NB4 (cell line): ENCODE measurements around the gene KRT82.

Source experiments
- CTCF ChIP-seq: IDR thresholded peaks from one replicate; pipeline ENCODE4 v1.5.1; 2012; ENCODE audit warnings: low read depth, low read length
- MAX ChIP-seq: IDR thresholded peaks from 2 replicates; pipeline ENCODE4 v1.6.1; 2011; ENCODE audit warnings: low read depth, low read length
- MYC ChIP-seq: IDR thresholded peaks from 2 replicates; pipeline ENCODE4 v1.6.1; 2011; ENCODE audit warnings: low read depth, low read length
- POLR2A ChIP-seq: IDR thresholded peaks from 2 replicates; pipeline ENCODE4 v1.6.1; 2011; ENCODE audit warnings: mild to moderate bottlenecking; ENCODE audit not compliant: insufficient read length; ENCODE audit errors: extremely low read depth

DNA sequence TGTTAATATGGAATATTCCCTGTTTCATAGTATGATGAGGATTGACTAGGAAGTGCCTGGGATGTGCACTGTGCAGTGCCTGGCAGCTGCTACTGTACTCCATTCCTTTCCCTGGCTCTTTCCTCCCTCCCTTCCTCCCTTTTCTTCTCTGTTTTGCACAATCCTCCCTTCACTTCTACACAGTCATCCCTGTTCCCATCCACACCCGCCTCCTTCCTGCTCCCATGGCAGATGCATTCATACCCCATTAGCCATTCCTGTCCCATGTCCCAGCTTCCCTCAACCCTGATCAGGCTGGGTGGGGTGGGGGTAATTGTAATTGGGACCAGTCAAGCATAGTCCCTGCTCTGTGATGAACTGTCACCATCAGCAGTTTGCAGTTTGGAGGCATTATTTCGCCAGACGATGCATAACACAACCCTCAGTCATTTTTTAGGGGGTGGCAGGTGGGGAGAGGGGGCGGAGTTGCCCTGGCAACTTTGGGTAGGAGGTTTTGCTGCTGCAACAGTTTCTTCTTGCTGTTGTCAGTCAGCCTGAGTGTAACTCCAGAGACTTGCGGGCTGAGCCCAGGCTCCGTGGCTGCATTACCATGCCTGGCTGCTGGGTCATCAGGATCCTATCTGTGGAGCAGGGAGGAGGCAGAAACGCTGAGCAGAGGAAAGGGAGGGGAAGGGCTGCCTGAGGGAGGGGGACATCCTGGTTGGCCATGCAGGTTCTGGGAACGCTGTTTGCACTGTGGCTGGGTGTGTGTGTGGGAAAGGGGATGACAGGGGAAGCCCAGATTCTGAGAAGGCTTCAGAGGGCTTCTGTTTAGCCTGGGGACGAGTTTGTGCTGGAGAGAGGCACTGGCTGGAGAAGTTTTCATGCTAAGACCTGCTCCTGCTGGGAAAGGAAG is 16.6 kb downstream of the KRT82 start:
- TF ChIP-seq CTCF = no peak
- TF ChIP-seq POLR2A = no peak
- no peak for TF ChIP-seq MYC
- TF ChIP-seq MAX = no peak
